ENCODE results near the gene SULT6B1. TPM values are rescaled to one million over a fixed set of nuclear protein-coding genes. Genes with fewer than 3 reads are reported as not detected.

Gene SULT6B1
- total RNA-seq, 1 experiment from 2014 or later: not detected

GRCh38 chr2:37219046-37219445 lies 30.6 kb upstream of the SULT6B1 start:
- Mint-ChIP-seq H3K4me1 (peaks cover 17 to 23% of the 10 kb centered on the region in 2 experiments), H3K9me3 (no peaks in the 10 kb centered on the region), H3K36me3 (ENCODE audit: insufficient read depth in 1 of 3, low read depth in 3 of 3) (peaks cover 74 to 94% (median 92%) of the 10 kb centered on the region in 3 experiments), H3K27ac (peak overlapping the region in 2 of 3 experiments; percentile 75 to 78; a peak in 4 of 7 replicates), H3K27me3 (ENCODE audit: low read depth) (no peaks in the 10 kb centered on the region), H3K4me3 (no peak overlapping the region)
- Histone ChIP-seq H3K4me1 (ENCODE audit: insufficient read depth, low read length) (no peaks in the 10 kb centered on the region), H3K23me2 (ENCODE audit: insufficient read length, low read depth, low read length, poor library complexity, severe bottlenecking) (no peaks in the 10 kb centered on the region), H3K27me3 (ENCODE audit: insufficient read depth, low read length) (no peaks in the 10 kb centered on the region), H3K14ac (ENCODE audit: insufficient read depth, low read length) (no peak overlapping the region), H2BK20ac (ENCODE audit: low read depth, low read length, poor library complexity, severe bottlenecking) (no peak overlapping the region), H3K4me2 (ENCODE audit: insufficient read depth, insufficient read length, low read length) (no peak overlapping the region), H2BK15ac (ENCODE audit: low read depth, low read length) (no peak overlapping the region), H3K56ac (ENCODE audit: insufficient read length, low read depth, low read length) (no peak overlapping the region), H3K9ac (ENCODE audit: extremely low read depth, insufficient read length, low read length) (no peak overlapping the region), H3K9me3 (ENCODE audit: control insufficient read depth, low read depth, low read length) (no peaks in the 10 kb centered on the region), H2BK120ac (ENCODE audit: low read depth, low read length, poor library complexity, severe bottlenecking) (no peak overlapping the region), H3K79me1 (ENCODE audit: insufficient read depth, low read depth, low read length, poor library complexity, severe bottlenecking) (peaks cover 5% of the 10 kb centered on the region), H3K23ac (ENCODE audit: insufficient read length, low read depth, low read length) (no peak overlapping the region), H2BK5ac (ENCODE audit: insufficient read length, low read length) (peak overlapping the region; percentile 80), H2AFZ (ENCODE audit: low read length) (no peak overlapping the region), H4K20me1 (ENCODE audit: control insufficient read depth, insufficient read depth, insufficient read length) (no peaks in the 10 kb centered on the region), H3K4ac (ENCODE audit: low read depth, low read length) (no peak overlapping the region), H4K8ac (replicated peaks; ENCODE audit: insufficient read length, low read depth, low read length) (no peak overlapping the region), H2AK5ac (ENCODE audit: insufficient read length, low read length) (no peak overlapping the region), H3K27ac (ENCODE audit: insufficient read length, low read depth, low read length) (no peak overlapping the region), H4K91ac (ENCODE audit: insufficient read length, low read depth, low read length) (no peak overlapping the region), H3K79me2 (ENCODE audit: insufficient read depth, low read length) (peaks cover 11% of the 10 kb centered on the region; the same call in 1 of the 2 replicates), H4K5ac (ENCODE audit: insufficient read length, low read depth, low read length) (no peak overlapping the region), H2BK12ac (ENCODE audit: insufficient read length, low read depth, low read length) (no peak overlapping the region), H3T11ph (ENCODE audit: low read length) (no peak overlapping the region), H3K18ac (ENCODE audit: insufficient read length, low read depth, low read length) (no peak overlapping the region)
- no peak for DNase-seq
- no CpG with 5 or more reads among the region's 4 CpGs for WGBS (ENCODE audit: extremely low coverage, insufficient read length, low lambda C conversion rate)
- no peak for TF ChIP-seq CTCF (conservative IDR thresholded peaks at IDR 0.05)
